ENCODE data around the gene CASP4. TPM values are rescaled to one million over a fixed set of nuclear protein-coding genes. Genes with fewer than 3 reads are reported as not detected.
A peak's percentile ranks its signal among the peaks of the same experiment; 100 is the strongest.

CASP4 gene
- total RNA-seq, result 10 to 100 TPM; 27.6 to 29.8 TPM

- intact Hi-C loops (cut with DNase I), result loop anchor here (2.0 kb wide), 1 partner anchor 64 kb away; no protein-coding TSS in a partner anchor
- H3K9me3 ChIP-seq, result no peaks in the 10 kb centered on the region
- peak; percentile 53 for DNase-seq
- H3K27me3 ChIP-seq, result no peaks in the 10 kb centered on the region
- H3K4me3 ChIP-seq, result peak within 1 kb of the TSS; percentile 33
- H3K4me1 ChIP-seq, result peaks cover 5% of the 10 kb centered on the region
- H3K36me3 ChIP-seq, result no peaks in the 10 kb centered on the region
- peak within 1 kb of the TSS; percentile 41 to 72 for H3K9ac ChIP-seq (ENCODE audit: low read depth in 2 of 2, low read length in 2 of 2)
- H3K27ac ChIP-seq, result peak within 1 kb of the TSS; percentile 93
- no peak for TF ChIP-seq CTCF (IDR thresholded peaks at IDR 0.05)
These were observed at the start of gene CASP4 for GRCh38 chr11:104968355-104968855. CASP4 (minus strand) TSS chr11:104968574; CDS start chr11:104968525, 49 bp downstream.

GRCh38 chr11:105007463-105007862 is 39.1 kb upstream of the CASP4 start:
- H3K9me3 ChIP-seq, result no peaks in the 10 kb centered on the region
- H3K9ac ChIP-seq (ENCODE audit: low read depth in 2 of 2, low read length in 2 of 2), result no peak overlapping the region
- intact Hi-C loops (cut with DNase I), result no loop called here
- DNase-seq, result no peak
- H3K27me3 ChIP-seq, result no peaks in the 10 kb centered on the region
- no peak for TF ChIP-seq CTCF (IDR thresholded peaks at IDR 0.05)
- no peaks in the 10 kb centered on the region for H3K36me3 ChIP-seq
- H3K27ac ChIP-seq, result no peak overlapping the region
- H3K4me1 ChIP-seq, result no peaks in the 10 kb centered on the region
- no peak overlapping the region for H3K4me3 ChIP-seq

GRCh38 chr11:105005451-105005845 is 37.1 kb upstream of the CASP4 start:
- H3K9ac ChIP-seq (ENCODE audit: low read depth in 2 of 2, low read length in 2 of 2), result no peak overlapping the region
- no peaks in the 10 kb centered on the region for H3K4me1 ChIP-seq
- no peak overlapping the region for H3K27ac ChIP-seq
- intact Hi-C loops (cut with DNase I), result no loop called here
- H3K4me3 ChIP-seq, result no peak overlapping the region
- no peaks in the 10 kb centered on the region for H3K36me3 ChIP-seq
- no peaks in the 10 kb centered on the region for H3K9me3 ChIP-seq
- DNase-seq, result no peak
- no peaks in the 10 kb centered on the region for H3K27me3 ChIP-seq
- no peak for TF ChIP-seq CTCF (IDR thresholded peaks at IDR 0.05)

- DNase-seq, result no peak
- Histone ChIP-seq H3K36me3 (no peaks in the 10 kb centered on the region), H3K4me3 (no peak overlapping the region), H3K4me1 (no peaks in the 10 kb centered on the region), H3K27me3 (no peaks in the 10 kb centered on the region), H3K9ac (ENCODE audit: low read depth in 2 of 2, low read length in 2 of 2) (no peak overlapping the region), H3K27ac (no peak overlapping the region), H3K9me3 (no peaks in the 10 kb centered on the region)
- TF ChIP-seq CTCF (IDR thresholded peaks at IDR 0.05), result no peak
- intact Hi-C loops (cut with DNase I), result no loop called here
These were observed 35.6 kb upstream of the CASP4 start for GRCh38 chr11:105004021-105004420.

- H3K27ac ChIP-seq, result no peak overlapping the region
- no peaks in the 10 kb centered on the region for H3K4me1 ChIP-seq
- H3K27me3 ChIP-seq, result no peaks in the 10 kb centered on the region
- H3K4me3 ChIP-seq, result no peak overlapping the region
- DNase-seq, result no peak
- no peak overlapping the region for H3K9ac ChIP-seq (ENCODE audit: low read depth in 2 of 2, low read length in 2 of 2)
- no peak for TF ChIP-seq CTCF (IDR thresholded peaks at IDR 0.05)
- no peaks in the 10 kb centered on the region for H3K36me3 ChIP-seq
- H3K9me3 ChIP-seq, result no peaks in the 10 kb centered on the region
- intact Hi-C loops (cut with DNase I), result no loop called here
These were observed 34.8 kb upstream of the CASP4 start for GRCh38 chr11:105003151-105003550.
